HEK293T (cell line): ENCODE measurements around the gene TRIM62.

Experiments
- CTCF ChIA-PET: fragments of 350-600 bp; formaldehyde crosslinking; extraction: SDS; loops from one replicate; lab custom pipeline; 2021; ENCODE audit warnings: antibody characterized with exemption, inconsistent platforms; lab: Yijun Ruan, JAX
- POLR2A ChIA-PET: fragments of 350-600 bp; formaldehyde crosslinking; extraction: SDS; loops from one replicate; lab custom pipeline; 2020; ENCODE audit warnings: antibody characterized with exemption, inconsistent platforms; lab: Yijun Ruan, JAX
- DNase-seq: peaks from one replicate; pipeline ENCODE4 v3.0.0; 2012; ENCODE audit warnings: mixed read lengths; ENCODE audit errors: extremely low spot score
- ARNT ChIP-seq: fragments of 450-650 bp; IDR thresholded peaks from 2 replicates; pipeline ENCODE4 v1.6.1; 2017; ENCODE audit warnings: mild to moderate bottlenecking
- BHLHE40 ChIP-seq: fragments of 450-650 bp; IDR thresholded peaks from 2 replicates; pipeline ENCODE4 v1.6.1; 2016; ENCODE audit warnings: mild to moderate bottlenecking, moderate library complexity, borderline replicate concordance
- CTBP1 ChIP-seq: fragments of 450-650 bp; IDR thresholded peaks from 2 replicates; pipeline ENCODE4 v1.6.1; 2016; ENCODE audit warnings: borderline replicate concordance
- ELF4 ChIP-seq: fragments of 450-650 bp; IDR thresholded peaks from 2 replicates; pipeline ENCODE4 v1.6.1; 2017; ENCODE audit warnings: antibody characterized with exemption
- FOXA1 ChIP-seq: fragments of 450-650 bp; IDR thresholded peaks from 2 replicates; pipeline ENCODE4 v1.6.1; 2016; ENCODE audit warnings: mild to moderate bottlenecking
- FOXK2 ChIP-seq: fragments of 450-650 bp; IDR thresholded peaks from 2 replicates; pipeline ENCODE4 v1.6.1; 2016; ENCODE audit warnings: mild to moderate bottlenecking
- FOXM1 ChIP-seq: fragments of 450-650 bp; IDR thresholded peaks from 2 replicates; pipeline ENCODE4 v1.6.1; 2017; ENCODE audit warnings: mild to moderate bottlenecking, borderline replicate concordance
- HDGF ChIP-seq: fragments of 450-650 bp; IDR thresholded peaks from 2 replicates; pipeline ENCODE4 v1.6.1; 2017; ENCODE audit warnings: antibody characterized with exemption, borderline replicate concordance
- L3MBTL2 ChIP-seq: fragments of 450-650 bp; conservative IDR thresholded peaks from 2 replicates; pipeline ENCODE4 v1.6.1; 2016; ENCODE audit warnings: mild to moderate bottlenecking
- LEF1 ChIP-seq: fragments of 450-650 bp; IDR thresholded peaks from 2 replicates; pipeline ENCODE4 v1.6.1; 2017; ENCODE audit warnings: mild to moderate bottlenecking, borderline replicate concordance
- NFRKB ChIP-seq: fragments of 450-650 bp; IDR thresholded peaks from 2 replicates; pipeline ENCODE4 v1.6.1; 2016; ENCODE audit warnings: mild to moderate bottlenecking, moderate library complexity
- PKNOX1 ChIP-seq: fragments of 450-650 bp; IDR thresholded peaks from 2 replicates; pipeline ENCODE4 v1.6.1; 2016
- SP1 ChIP-seq: fragments of 450-650 bp; IDR thresholded peaks from 2 replicates; pipeline ENCODE4 v1.6.1; 2017
- SUZ12 ChIP-seq: fragments of 450-650 bp; IDR thresholded peaks from 2 replicates; pipeline ENCODE4 v1.6.1; 2016; ENCODE audit warnings: mild to moderate bottlenecking
- TARDBP ChIP-seq: fragments of 450-650 bp; IDR thresholded peaks from 2 replicates; pipeline ENCODE4 v1.6.1; 2016
- ZNF384 ChIP-seq: fragments of 450-650 bp; IDR thresholded peaks from 2 replicates; pipeline ENCODE4 v1.6.1; 2016

TRIM62 gene

DNA sequence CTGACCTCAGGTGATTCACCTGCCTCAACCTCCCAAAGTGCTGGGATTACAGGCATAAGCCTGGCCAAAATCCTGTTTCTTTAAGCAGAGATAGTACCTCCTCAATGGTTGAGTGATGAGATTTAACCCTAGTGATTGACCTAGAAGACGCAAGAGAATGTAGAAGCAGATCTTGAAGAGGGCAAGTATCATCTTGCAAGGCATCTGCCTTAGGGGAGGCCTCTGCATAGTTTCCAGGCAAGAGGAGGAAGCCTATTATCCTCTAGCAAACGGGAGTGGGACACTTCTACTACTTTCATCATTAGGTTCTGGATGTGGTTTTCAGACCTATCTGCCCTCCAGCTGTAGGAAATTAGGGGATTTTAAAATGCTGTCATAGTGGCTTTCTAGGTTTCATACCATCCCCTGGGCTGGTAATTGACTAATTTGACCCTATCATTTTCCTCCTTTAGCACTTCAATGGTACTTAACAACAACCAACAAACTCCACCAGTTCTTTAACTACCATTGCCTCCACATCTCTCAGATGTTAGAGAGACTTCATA lies 10.0 kb upstream of the TRIM62 start:
- ChIA-PET CTCF (no interaction called here), POLR2A (no interaction called here)
- DNase-seq = no peak
- TF ChIP-seq FOXA1 (no peak), ELF4 (no peak), ZNF384 (no peak), LEF1 (no peak), PKNOX1 (no peak), SUZ12 (no peak), SP1 (no peak), HDGF (no peak), BHLHE40 (no peak), CTBP1 (no peak), TARDBP (no peak), L3MBTL2 (no peak), NFRKB (no peak), FOXM1 (no peak), ARNT (no peak), FOXK2 (no peak)

- ChIA-PET CTCF (no interaction called here), POLR2A (no interaction called here)
- peak; percentile 4 for DNase-seq
- TF ChIP-seq ZNF384 = no peak
- no peak for TF ChIP-seq FOXK2
- TF ChIP-seq ELF4 = no peak
- no peak for TF ChIP-seq L3MBTL2
- no peak for TF ChIP-seq TARDBP
These were observed 8.9 kb upstream of the TRIM62 start for GRCh38 chr1:33190701-33191100.

DNA sequence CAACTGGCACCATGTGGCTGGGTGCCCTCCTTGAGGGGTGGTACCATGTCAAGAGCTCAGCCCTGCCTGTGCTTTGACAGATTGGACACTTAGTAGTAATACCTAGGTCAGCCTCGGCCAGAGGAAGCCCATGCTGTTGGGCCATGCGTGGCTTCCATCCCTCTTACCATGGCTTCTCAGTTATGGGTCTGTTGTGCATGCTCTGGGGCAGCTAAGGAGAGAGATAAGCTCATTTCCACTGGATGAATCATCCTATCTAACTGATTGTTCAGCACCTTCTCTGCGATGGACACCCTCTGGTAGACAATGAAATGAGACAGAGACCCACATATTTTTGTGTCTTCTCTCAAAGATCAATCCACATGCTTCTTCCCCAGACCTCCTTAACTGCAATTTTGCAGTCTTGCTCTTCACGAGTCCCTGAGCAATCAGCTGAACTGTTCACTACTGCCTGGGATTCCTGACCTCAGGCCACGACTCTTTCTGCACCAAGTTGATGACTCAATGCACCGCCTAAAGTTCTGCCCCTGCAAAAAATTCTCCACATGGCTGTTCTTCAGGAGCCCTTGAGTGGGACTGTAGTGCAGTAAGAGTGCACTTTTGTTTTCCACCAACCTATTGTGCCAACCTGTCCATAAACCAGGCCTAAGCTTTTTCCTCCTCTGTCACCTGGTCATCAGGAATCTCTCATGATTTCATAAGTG lies 6.9 kb upstream of the TRIM62 start:
- DNase-seq = peak; percentile 3
- TF ChIP-seq L3MBTL2 (no peak), PKNOX1 (no peak), FOXM1 (no peak), NFRKB (no peak), ELF4 (no peak), SUZ12 (no peak), FOXA1 (no peak), LEF1 (no peak), ZNF384 (no peak), TARDBP (no peak), FOXK2 (no peak), HDGF (no peak), CTBP1 (no peak), SP1 (no peak), ARNT (no peak), BHLHE40 (no peak)
- CTCF ChIA-PET = no interaction called here
- POLR2A ChIA-PET = no interaction called here

DNA sequence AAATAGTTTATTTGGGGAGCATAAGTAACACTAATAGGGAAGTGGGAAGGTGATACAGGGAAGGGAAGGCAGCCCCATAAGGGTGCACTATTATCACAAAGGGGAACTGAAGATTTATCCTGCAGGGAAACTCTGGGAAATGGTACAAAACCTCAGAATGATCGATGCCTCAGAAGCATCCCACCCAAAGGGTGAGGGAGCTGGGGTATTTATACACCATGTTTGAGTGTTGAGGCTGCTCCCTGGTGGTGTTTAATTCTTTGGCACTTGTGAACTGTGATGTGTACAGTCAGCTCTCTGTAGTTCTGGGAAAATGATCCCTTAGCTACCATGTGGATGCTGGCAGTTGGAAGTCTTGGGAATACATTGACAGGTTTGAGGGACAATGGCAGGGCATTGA lies 5.1 kb upstream of the TRIM62 start:
- CTCF ChIA-PET = no interaction called here
- TF ChIP-seq PKNOX1 = no peak
- peak; percentile 3 for DNase-seq
- POLR2A ChIA-PET = no interaction called here

DNA sequence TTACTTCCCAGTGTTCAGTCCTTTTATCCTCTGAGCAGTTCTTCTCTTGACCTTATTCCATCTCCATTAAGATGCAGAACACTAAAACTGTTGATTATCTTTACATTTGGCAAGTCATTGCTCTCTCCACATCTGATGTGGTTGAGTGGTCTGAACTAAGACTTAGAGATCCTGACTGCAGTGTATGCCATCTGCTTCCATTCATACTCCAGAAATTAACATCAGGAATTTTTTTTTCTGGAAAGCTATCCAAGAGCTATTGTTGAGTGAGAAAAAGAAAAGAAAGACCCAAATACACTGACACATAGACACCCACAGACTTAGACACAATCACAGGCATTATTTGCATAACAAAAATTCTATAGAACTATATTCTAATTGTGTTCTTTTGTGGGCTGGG lies 3.7 kb upstream of the TRIM62 start:
- TF ChIP-seq NFRKB (no peak), FOXM1 (no peak), SP1 (no peak), SUZ12 (no peak), LEF1 (no peak), L3MBTL2 (no peak), ELF4 (no peak), CTBP1 (no peak), ARNT (no peak), FOXA1 (no peak), HDGF (no peak), PKNOX1 (no peak), BHLHE40 (no peak), ZNF384 (no peak), FOXK2 (no peak), TARDBP (no peak)
- POLR2A ChIA-PET = interaction anchor here (0.8 kb wide), 1 partner anchor 58 kb away, joined by 3 read pairs; no protein-coding TSS in a partner anchor
- DNase-seq = no peak
- CTCF ChIA-PET = no interaction called here

GRCh38 chr1:33183306-33183705 lies 1.5 kb upstream of the TRIM62 start:
- no peak for DNase-seq
- ChIA-PET POLR2A (no interaction called here), CTCF (no interaction called here)
- TF ChIP-seq SUZ12 (no peak), ZNF384 (no peak), LEF1 (no peak), TARDBP (no peak), NFRKB (no peak), L3MBTL2 (no peak), HDGF (no peak), BHLHE40 (no peak), FOXK2 (no peak), SP1 (no peak), FOXM1 (no peak), CTBP1 (no peak)
